KMS-11 (cell line): ENCODE data around the gene CEP152.

Experiments
- H2AFZ ChIP-seq: fragments of 200-600 bp; sonication (generic); 2 replicates; pipeline ENCODE4 v1.6.1; 2016; ENCODE audit warnings: antibody characterized with exemption, mixed run types, low read depth
- H3K27ac ChIP-seq: fragments of 200-600 bp; sonication (generic); 2 replicates; pipeline ENCODE4 v1.6.1; 2016; ENCODE audit warnings: mild to moderate bottlenecking, mixed run types
- H3K27me3 ChIP-seq: fragments of 200-600 bp; sonication (generic); 2 replicates; pipeline ENCODE4 v1.6.1; 2017; ENCODE audit warnings: mild to moderate bottlenecking, low read depth, mixed run types, moderate library complexity; ENCODE audit not compliant: insufficient read depth
- H3K36me3 ChIP-seq: fragments of 200-600 bp; sonication (generic); 2 replicates; pipeline ENCODE4 v1.6.1; 2017; ENCODE audit warnings: mild to moderate bottlenecking, mixed run types; ENCODE audit not compliant: insufficient read depth
- H3K4me1 ChIP-seq: fragments of 200-600 bp; sonication (generic); 2 replicates; pipeline ENCODE4 v1.6.1; 2016; ENCODE audit warnings: mild to moderate bottlenecking, low read depth, mixed run types; ENCODE audit not compliant: poor library complexity, severe bottlenecking
- H3K4me2 ChIP-seq: fragments of 200-600 bp; sonication (generic); 2 replicates; pipeline ENCODE4 v1.7.0; 2016; ENCODE audit warnings: mild to moderate bottlenecking, mixed run types
- H3K4me3 ChIP-seq: fragments of 200-600 bp; sonication (generic); IDR thresholded peaks from 2 replicates; pipeline ENCODE4 v1.6.1; 2017; ENCODE audit warnings: low read depth, low read length, mixed read lengths; ENCODE audit not compliant: insufficient read depth
- H3K79me2 ChIP-seq: fragments of 200-600 bp; sonication (generic); 2 replicates; pipeline ENCODE4 v1.6.1; 2016; ENCODE audit warnings: low read depth, mixed run types; ENCODE audit not compliant: insufficient read depth
- H3K9ac ChIP-seq: fragments of 200-600 bp; sonication (generic); 2 replicates; pipeline ENCODE4 v1.6.1; 2016; ENCODE audit warnings: mild to moderate bottlenecking, mixed run types
- H4K20me1 ChIP-seq: fragments of 200-600 bp; sonication (generic); 2 replicates; pipeline ENCODE4 v1.6.1; 2016; ENCODE audit warnings: mild to moderate bottlenecking, mixed run types; ENCODE audit not compliant: insufficient read depth
- TF ChIP-seq, protein P1 (sequence below): fragments of 200-600 bp; sonication (generic); conservative IDR thresholded peaks from 2 replicates; pipeline ENCODE4 v1.6.1; 2017; ENCODE audit warnings: low read depth, mild to moderate bottlenecking, antibody characterized with exemption, low read length, moderate library complexity, mixed read lengths

The CEP152 gene

DNA sequence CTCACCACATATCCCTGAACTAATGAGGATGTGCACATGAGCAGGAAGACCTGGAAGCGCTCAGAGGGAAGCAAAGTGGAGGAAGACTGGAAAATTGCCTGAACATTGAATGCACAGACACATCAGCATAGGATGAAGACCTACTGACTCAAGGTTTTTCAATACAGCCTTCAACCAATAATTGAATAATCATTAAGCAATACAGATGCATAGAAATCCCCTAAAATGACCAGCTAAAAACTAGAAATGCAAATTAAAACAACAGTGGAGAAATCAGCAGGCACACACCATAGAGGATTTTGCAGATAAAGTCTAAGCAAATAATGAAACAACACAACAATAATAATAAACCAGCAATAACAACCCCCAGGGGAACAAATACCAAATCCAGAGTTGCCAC, 80.4 kb downstream of the CEP152 start:
- H3K27me3 ChIP-seq = no peaks in the 10 kb centered on the region
- H3K4me2 ChIP-seq = no peak overlapping the region
- no peak overlapping the region for H3K9ac ChIP-seq
- no peaks in the 10 kb centered on the region for H3K79me2 ChIP-seq
- no peaks in the 10 kb centered on the region for H4K20me1 ChIP-seq
- no peak overlapping the region for H3K4me3 ChIP-seq
- TF ChIP-seq, protein P1, sequence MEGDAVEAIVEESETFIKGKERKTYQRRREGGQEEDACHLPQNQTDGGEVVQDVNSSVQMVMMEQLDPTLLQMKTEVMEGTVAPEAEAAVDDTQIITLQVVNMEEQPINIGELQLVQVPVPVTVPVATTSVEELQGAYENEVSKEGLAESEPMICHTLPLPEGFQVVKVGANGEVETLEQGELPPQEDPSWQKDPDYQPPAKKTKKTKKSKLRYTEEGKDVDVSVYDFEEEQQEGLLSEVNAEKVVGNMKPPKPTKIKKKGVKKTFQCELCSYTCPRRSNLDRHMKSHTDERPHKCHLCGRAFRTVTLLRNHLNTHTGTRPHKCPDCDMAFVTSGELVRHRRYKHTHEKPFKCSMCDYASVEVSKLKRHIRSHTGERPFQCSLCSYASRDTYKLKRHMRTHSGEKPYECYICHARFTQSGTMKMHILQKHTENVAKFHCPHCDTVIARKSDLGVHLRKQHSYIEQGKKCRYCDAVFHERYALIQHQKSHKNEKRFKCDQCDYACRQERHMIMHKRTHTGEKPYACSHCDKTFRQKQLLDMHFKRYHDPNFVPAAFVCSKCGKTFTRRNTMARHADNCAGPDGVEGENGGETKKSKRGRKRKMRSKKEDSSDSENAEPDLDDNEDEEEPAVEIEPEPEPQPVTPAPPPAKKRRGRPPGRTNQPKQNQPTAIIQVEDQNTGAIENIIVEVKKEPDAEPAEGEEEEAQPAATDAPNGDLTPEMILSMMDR = no peak
- H2AFZ ChIP-seq = no peak overlapping the region
- 0 out of 2 replicates have a peak, but pooled peaks cover 6% of the 10 kb centered on the region for H3K36me3 ChIP-seq
- H3K4me1 ChIP-seq = no peaks in the 10 kb centered on the region
- no peak overlapping the region for H3K27ac ChIP-seq

DNA sequence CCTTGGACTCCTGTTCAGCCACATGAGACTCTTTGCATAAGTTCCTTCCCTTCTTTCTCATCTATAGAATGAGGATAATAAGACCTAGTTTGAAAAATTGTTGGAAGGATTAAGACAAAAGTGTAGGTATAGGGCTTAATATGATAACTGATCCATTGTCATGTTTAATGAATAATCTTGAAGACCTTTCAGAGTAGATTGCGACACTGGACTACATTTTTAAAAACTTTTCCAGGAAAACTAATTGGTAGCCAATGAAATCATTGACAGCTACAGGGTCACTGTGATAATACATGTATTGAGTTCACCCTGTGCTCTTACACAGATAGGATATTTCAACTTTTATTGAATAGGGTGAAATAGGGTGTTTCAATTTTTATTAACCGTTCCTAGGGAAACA, 86.9 kb downstream of the CEP152 start:
- Histone ChIP-seq H2AFZ (no peak overlapping the region), H3K27ac (no peak overlapping the region), H3K4me2 (no peak overlapping the region), H3K9ac (no peak overlapping the region), H3K4me3 (no peak overlapping the region), H3K4me1 (no peaks in the 10 kb centered on the region), H3K36me3 (no peaks in the 10 kb centered on the region), H3K27me3 (no peaks in the 10 kb centered on the region), H4K20me1 (no peaks in the 10 kb centered on the region), H3K79me2 (no peaks in the 10 kb centered on the region)
- TF ChIP-seq, protein P1 = no peak

DNA sequence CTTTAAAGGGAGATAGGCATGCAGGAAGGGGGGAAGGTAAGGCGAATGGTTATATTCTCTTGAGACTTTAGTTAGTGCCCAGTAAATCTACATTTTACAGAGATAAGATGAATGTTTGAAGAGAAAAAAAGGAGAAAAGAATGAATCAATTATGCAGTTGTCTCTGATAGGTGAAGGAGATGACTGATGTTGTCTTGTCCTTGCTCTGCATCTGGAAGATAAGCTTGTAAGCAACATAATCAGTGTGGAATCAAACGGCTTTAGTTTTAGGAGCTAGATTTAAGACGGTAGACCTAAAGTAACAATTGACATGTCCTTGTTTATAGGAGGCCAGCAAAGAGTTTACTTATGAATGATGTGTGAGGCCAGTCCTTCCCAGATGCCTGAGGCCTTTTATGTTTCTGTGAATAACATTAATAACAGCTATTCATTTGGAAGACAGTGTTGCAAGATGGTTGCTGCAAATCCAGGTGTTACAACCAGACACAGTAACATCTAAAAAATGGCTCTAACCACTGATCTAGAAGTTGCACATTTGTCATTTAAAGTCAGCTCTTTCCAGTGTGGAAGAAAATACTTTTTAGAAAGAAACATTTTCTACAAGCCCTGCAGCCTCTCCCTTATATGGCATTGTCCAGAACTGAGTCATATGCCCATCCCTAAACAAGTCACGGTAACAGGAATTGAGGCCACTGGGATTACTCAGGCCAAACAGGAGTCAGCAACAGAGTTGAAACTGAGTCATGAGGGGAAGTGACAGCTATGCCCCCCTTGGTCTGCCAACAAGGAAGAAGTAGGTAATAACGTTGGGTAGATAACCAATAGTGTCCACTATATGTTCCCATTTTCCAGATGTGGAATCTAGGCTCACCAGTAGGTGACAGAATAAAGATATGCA, 87.9 kb downstream of the CEP152 start:
- no peaks in the 10 kb centered on the region for H3K79me2 ChIP-seq
- no peaks in the 10 kb centered on the region for H3K4me1 ChIP-seq
- H3K4me2 ChIP-seq = no peak overlapping the region
- H3K4me3 ChIP-seq = no peak overlapping the region
- H3K9ac ChIP-seq = no peak overlapping the region
- no peak overlapping the region for H2AFZ ChIP-seq
- TF ChIP-seq, protein P1 = no peak
- H3K27me3 ChIP-seq = no peaks in the 10 kb centered on the region
- H3K36me3 ChIP-seq = no peaks in the 10 kb centered on the region
- H4K20me1 ChIP-seq = no peaks in the 10 kb centered on the region
- no peak overlapping the region for H3K27ac ChIP-seq

DNA sequence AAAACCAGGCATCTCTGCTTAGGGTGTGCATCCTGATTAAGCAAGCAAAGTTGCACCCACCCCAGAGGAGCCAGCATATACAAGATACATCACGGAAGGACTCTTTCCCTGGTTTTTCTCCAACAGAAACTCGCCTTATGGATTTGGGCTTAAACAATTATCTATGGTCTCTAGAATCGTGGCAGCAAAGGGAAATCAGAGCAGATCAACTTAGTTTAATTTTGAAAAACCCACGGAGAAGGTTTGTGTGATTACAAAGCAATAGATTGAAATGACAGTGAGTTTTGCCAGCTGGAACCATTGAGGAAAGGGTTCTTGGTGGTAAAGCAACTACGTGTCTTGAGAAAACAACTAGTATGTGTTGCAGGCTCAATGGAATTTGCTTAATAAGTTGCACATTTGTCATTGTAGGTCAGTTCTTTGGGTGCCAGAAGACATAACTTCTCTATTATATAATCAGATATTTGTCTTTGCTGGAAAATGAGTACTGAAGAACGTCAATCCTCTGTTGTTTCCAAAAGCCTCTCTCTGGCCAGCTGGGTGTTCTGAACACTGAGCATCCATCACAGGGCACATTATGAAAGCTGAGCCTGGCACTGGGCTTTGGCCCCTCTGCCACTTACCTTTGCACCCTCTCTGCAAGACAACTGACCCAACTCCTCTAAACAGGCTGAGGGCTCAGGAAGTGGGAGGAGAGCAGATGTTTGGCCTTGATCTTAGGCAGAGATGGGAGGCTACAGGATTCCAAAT, 89.6 kb downstream of the CEP152 start:
- H3K4me3 ChIP-seq = no peak overlapping the region
- H3K27me3 ChIP-seq = no peaks in the 10 kb centered on the region
- H4K20me1 ChIP-seq = no peaks in the 10 kb centered on the region
- no peak overlapping the region for H3K9ac ChIP-seq
- TF ChIP-seq, protein P1 = no peak
- no peak overlapping the region for H3K27ac ChIP-seq
- H3K79me2 ChIP-seq = no peaks in the 10 kb centered on the region
- no peaks in the 10 kb centered on the region for H3K4me1 ChIP-seq
- H3K36me3 ChIP-seq = no peaks in the 10 kb centered on the region
- H3K4me2 ChIP-seq = no peak overlapping the region
- no peak overlapping the region for H2AFZ ChIP-seq
